GM12891 (cell line): ENCODE results near the gene AKR1D1.

Experiments
- POLR2A ChIP-seq: IDR thresholded peaks from 2 replicates; pipeline ENCODE4 v1.6.1; 2011; ENCODE audit warnings: low read depth, low read length, control low read depth
- TAF1 ChIP-seq: IDR thresholded peaks from 2 replicates; pipeline ENCODE4 v1.6.1; 2011; ENCODE audit warnings: low read depth, low read length, control low read depth

GRCh38 chr7:138091032-138091431 lies 14.8 kb downstream of the AKR1D1 start:
- no peak for TF ChIP-seq POLR2A
- TF ChIP-seq TAF1, result no peak
